GOT3 (cell line): Measurements from ENCODE around the gene MPST.

Experiments used
- DNase-seq: peaks from one replicate; lab custom pipeline; 2025; ENCODE audit warnings: mixed read lengths; lab: John Stamatoyannopoulos, UW

Gene MPST

GRCh38 chr22:37044634-37045625, 25.4 kb downstream of the MPST start:
- DNase-seq = no peak

DNA sequence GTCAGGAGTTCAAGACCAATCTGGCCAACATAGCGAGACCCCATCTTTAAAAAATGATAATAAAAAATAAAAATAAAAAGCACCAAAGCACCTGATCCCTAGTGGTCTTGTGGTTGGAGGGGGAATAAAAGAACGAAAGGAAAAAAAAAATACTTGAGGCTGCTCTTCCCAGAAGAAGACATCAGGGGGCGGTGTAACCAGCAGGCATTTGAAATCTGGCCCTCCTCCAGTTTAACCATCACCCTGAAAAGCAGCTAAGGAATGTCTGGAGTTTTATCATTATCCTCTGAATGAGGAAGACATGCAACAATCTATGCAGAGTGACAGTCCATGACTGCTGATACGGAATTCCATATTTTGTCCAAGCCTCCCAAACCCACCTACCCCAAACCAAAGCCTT, 26.4 kb downstream of the MPST start:
- no peak for DNase-seq

DNA sequence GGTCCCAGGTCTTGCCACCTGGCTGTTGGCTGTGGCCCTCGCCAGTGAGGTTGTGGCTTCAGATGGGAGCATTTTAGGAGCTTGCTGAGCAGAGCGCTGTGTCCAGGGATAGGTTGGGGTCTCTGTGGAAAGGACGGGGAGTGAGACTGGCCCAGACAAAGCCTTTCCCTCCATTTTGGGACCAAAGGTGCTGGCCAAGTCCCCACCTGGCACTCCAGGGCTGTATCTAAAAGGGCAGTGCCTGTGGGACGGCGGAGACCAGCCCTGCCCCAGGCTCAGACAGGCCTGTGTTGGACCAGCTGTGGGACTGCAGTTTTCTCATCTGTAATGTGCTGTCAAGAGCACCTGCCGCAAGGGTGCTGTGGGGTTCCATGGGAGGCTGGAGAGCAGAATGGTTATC, 27.0 kb downstream of the MPST start:
- no peak for DNase-seq

- no peak for DNase-seq
Observed at GRCh38 chr22:37047006-37047405, 27.5 kb downstream of the MPST start.

GRCh38 chr22:37048133-37048532, 28.6 kb downstream of the MPST start:
- DNase-seq = no peak

GRCh38 chr22:37049224-37049623, 29.7 kb downstream of the MPST start:
- DNase-seq = no peak

DNA sequence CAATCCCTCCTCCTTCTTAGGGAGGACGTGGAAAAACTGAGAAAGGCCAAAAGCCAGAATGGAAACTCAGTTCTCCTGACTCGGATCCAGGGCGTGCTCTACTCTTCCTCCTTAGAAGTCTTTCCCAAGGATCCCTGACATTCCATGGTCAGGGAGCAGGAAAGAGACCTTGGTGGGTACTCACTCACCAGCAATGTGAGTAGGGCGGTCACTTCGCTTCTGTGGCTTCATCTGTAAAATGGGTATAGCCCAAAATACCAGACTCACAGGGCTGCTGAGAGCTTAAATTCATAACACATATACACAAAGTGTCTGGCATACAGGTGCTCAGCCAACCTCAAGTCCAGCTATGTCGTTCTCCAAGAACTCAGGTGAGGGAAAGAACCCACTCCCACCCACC, 31.4 kb downstream of the MPST start:
- no peak for DNase-seq

- DNase-seq = no peak
Observed at GRCh38 chr22:37051391-37052385, 32.1 kb downstream of the MPST start, which contains the start of gene KCTD17. TSS of gene KCTD17 (plus strand) at chr22:37051742. CDS start at chr22:37051761, 19 bp downstream.

DNA sequence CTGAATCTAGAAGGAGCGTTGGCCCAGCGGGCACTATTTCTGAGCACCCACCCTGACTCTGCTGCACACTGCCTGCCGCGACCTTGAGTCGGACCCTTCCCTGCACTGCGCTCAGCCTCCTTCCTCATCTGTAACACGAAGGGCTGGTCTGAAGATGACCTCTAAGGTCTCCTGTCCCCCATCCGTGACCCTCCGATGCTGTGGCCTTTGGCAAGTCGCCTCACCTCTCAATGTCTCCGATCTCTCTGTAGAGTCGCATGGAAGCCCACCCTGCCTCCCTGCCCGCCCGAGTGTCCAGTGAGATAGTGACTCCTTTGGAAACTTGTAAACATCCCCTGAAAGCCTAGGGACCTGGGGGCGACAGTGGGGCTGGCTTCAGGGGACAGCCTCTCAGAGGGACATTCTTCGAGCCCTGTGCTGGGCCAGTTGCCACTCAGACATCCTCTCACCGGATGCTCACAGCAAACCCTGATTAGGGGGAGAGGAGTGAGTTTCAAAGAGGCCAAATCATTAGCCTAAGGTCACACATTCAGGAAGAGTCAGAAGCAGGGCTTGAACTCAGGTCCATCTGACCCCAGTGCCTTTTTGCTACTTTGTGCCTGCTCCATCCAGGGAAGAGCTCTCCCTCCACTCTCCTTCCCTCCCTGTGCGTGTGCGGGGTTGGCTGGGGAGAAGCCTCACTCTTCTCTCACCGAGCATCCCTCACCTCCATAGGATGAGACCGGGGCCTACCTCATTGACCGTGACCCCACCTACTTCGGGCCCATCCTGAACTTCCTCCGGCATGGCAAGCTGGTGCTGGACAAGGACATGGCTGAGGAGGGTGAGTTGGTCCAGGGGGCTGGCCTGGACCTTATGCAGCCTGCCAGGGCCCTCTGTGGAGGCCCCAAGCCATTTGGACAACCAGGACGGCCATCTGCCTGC, 33.1 kb downstream of the MPST start:
- no peak for DNase-seq

DNA sequence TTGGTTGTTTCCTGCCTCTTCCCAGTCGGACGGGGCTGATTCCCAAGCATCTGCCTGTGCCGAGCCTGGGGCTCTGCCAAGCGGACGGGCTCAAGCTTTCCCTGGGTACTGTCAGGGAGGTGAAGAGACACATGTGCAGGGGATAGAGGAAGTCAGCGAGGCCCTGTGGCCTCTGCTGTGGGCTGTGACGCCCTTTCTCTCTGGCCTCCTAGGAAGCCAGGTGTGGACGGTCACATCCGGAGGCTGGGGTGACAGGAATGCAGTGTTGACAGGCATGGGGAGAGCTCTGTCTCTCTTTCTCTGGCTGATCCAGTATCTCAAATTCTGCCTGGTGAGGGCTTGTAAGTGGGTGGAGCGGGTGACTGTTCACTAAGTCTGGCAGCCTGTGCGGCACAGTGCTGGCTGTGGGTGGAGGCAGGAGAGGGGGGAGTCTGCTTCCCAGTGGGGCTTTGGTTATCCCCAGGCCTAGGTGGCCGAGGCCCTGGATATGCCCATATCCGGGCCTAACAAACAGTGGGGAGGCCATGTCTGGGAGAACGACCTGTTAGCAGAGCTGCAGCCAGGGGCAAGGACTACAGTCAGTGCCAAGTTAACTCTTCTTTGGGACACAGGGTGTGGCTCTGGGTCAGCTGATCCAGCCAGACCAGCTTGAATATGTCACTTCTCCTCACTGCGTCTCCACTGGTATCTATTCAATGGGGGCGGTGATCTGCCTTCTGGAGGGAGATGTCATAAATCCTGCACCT, 33.9 kb downstream of the MPST start:
- DNase-seq = no peak

GRCh38 chr22:37054056-37054395, 34.5 kb downstream of the MPST start:
- DNase-seq = no peak

DNA sequence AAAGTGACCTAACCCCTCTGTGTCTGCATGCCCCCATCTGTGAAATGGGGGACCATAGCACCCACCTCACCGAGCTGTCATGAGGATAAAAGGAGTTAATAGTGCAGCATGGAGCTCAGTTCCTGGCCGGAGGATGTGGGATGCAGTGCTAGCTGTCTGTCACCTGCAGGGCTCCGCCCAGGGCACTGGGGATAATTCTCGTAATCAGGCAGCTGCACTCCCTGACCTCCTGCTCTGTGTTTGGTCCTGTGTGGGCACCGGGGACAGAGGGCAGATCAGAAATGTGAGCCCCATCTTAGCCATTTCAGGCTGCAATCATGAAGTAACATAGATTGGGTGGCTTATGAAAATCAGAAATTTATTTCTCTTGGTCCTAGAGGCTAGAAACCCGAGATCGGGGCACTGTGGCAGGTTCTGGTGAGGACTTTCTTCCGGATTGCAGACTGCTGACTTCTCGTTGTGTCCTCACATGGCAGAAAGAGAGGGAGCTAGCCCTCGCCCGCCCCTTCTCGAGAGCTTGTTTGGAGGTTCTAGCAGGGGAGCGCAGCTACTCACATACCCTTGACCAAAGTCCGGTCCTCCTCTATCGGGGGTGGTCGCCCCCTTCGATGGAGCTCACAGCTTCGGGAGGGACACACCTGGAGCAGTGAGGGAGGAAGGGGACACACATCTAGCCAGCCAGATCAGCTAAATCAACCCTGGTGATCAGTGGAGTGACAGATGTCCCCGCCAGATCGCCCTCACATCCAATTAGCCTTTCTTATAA, 35.2 kb downstream of the MPST start:
- DNase-seq = no peak

DNA sequence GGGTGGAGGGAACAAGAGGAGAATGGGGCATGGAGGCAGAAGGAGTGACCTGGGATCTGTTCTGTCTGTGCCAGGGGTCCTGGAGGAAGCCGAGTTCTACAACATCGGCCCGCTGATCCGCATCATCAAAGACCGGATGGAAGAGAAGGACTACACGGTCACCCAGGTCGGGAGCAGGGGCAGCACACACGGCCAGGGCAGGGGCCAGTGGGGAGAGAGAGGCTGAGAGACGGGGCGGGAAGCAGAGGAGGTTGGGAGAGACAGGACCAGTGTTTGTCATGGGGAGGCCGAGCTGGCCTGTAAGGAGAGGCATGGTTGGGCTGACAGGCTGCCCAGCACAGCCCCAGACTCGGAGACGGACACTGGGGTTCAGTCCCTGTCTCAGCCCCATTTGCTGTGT, 36.7 kb downstream of the MPST start:
- DNase-seq = no peak

- no peak for DNase-seq
Observed at GRCh38 chr22:37057226-37057625, 37.7 kb downstream of the MPST start.

- no peak for DNase-seq
Observed at GRCh38 chr22:37057796-37058510, 38.4 kb downstream of the MPST start.

- no peak for DNase-seq
Observed at GRCh38 chr22:37058917-37059701, 39.6 kb downstream of the MPST start.

GRCh38 chr22:37059876-37060449, 40.4 kb downstream of the MPST start:
- DNase-seq = no peak
